H1 (cell line): ENCODE data around the gene SFMBT2.

Experiments used
- ATF2 ChIP-seq: IDR thresholded peaks from 2 replicates; pipeline ENCODE4 v1.6.1; 2012; ENCODE audit warnings: low read length, inconsistent platforms
- CEBPB ChIP-seq: IDR thresholded peaks from 2 replicates; pipeline ENCODE4 v1.6.1; 2012; ENCODE audit warnings: low read depth, low read length
- CTCF ChIP-seq, 3 experiments: IDR thresholded peaks; 1 replicate in 2 of 3; 2 replicates in 1 of 3; pipeline versions ENCODE4 v1.5.1 to v1.6.1; 2011; ENCODE audit warnings: low read length in 3 of 3, mild to moderate bottlenecking in 3 of 3, inconsistent platforms in 2 of 3, low read depth in 1 of 3, moderate library complexity in 1 of 3; ENCODE audit not compliant: insufficient read depth in 1 of 3; ENCODE audit errors: control extremely low read depth in 1 of 3
- GTF2F1 ChIP-seq: IDR thresholded peaks from 2 replicates; pipeline ENCODE4 v1.6.1; 2012; ENCODE audit warnings: low read depth, low read length, improper control_type of control experiment, borderline replicate concordance
- KDM1A ChIP-seq: fragments of 200-600, 300-600 bp; sonication (generic); IDR thresholded peaks from 2 replicates; pipeline ENCODE4 v1.7.1; 2016; ENCODE audit warnings: mild to moderate bottlenecking, low read length, borderline replicate concordance
- PHF8 ChIP-seq: fragments of 200-600 bp; sonication (generic); conservative IDR thresholded peaks from 2 replicates; pipeline ENCODE4 v1.7.1; 2012; ENCODE audit warnings: low read depth, mild to moderate bottlenecking, inconsistent platforms, low read length, moderate library complexity
- POLR2AphosphoS5 ChIP-seq: IDR thresholded peaks from 2 replicates; pipeline ENCODE4 v1.6.1; 2011; ENCODE audit warnings: low read depth, low read length
- SP1 ChIP-seq: IDR thresholded peaks from 2 replicates; pipeline ENCODE4 v1.6.1; 2011; ENCODE audit warnings: low read depth, low read length
- SUZ12 ChIP-seq: fragments of 200-600 bp; sonication (generic); IDR thresholded peaks from 2 replicates; pipeline ENCODE4 v1.6.1; 2012; ENCODE audit warnings: mild to moderate bottlenecking, inconsistent platforms, low read length, moderate library complexity, mixed read lengths
- USF2 ChIP-seq: IDR thresholded peaks from 2 replicates; pipeline ENCODE4 v1.6.1; 2011; ENCODE audit warnings: low read length, improper control_type of control experiment
- ZNF274 ChIP-seq: IDR thresholded peaks from 2 replicates; pipeline ENCODE4 v1.7.0; 2012; ENCODE audit warnings: low read length, borderline replicate concordance; ENCODE audit errors: extremely low read depth

- TF ChIP-seq SUZ12: no peak
- no peak for TF ChIP-seq ZNF274
- no peak for TF ChIP-seq GTF2F1
- TF ChIP-seq CTCF (IDR thresholded peaks at IDR 0.05; ENCODE audit: control extremely low read depth in 1 of 3, insufficient read depth in 1 of 3, low read depth in 1 of 3, low read length in 3 of 3): no peak
- TF ChIP-seq POLR2AphosphoS5: no peak
- TF ChIP-seq USF2: no peak
- TF ChIP-seq KDM1A: no peak
- no peak for TF ChIP-seq CEBPB
- no peak for TF ChIP-seq ATF2
- TF ChIP-seq PHF8: no peak
- no peak for TF ChIP-seq SP1
Observed at GRCh38 chr10:7293378-7293920, 117.4 kb downstream of the SFMBT2 start.
